A549 (cell line): Measurements from ENCODE around the gene TTLL11. TPM values are rescaled to one million over a fixed set of nuclear protein-coding genes. Genes with fewer than 3 reads are reported as not detected.

Source experiments
- ATAC-seq, 2 experiments: fragments of 200-7000 bp in 1 of 2; fragments of >200 bp in 1 of 2; cut with Nextera tagmentation in 1 of 2; cut with Tn5 transposase in 1 of 2; 3 replicates each; pipeline versions ENCODE4 v1.8.0 to v1.9.1; 2018 to 2020; ENCODE audit warnings: mild to moderate bottlenecking in 1 of 2, moderate library complexity in 1 of 2
- CTCF ChIA-PET: fragments of 300-600 bp; sonication (Branson Sonifier 250); formaldehyde crosslinking; extraction: SDS; loops from one replicate; lab custom pipeline; 2021; ENCODE audit warnings: antibody characterized with exemption, inconsistent platforms; lab: Yijun Ruan, JAX
- POLR2A ChIA-PET: fragments of 350-600 bp; formaldehyde crosslinking; extraction: SDS; loops from one replicate; lab custom pipeline; 2021; ENCODE audit warnings: antibody characterized with exemption, inconsistent platforms; lab: Yijun Ruan, JAX
- DNase-seq, 2 experiments: peaks; one replicate each; pipeline versions ENCODE4 v3.0.0 to v3.0.0-alpha.2; 2011 to 2016; ENCODE audit warnings: low read depth in 1 of 2, low spot score in 1 of 2
- FAIRE-seq: peaks from 2 replicates; lab custom pipeline; 2011; peaks lifted over from hg19 to GRCh38; lab: Jason Lieb, UNC
- H3K27ac ChIP-seq, 2 experiments: fragments of >200 bp; sonication (Bioruptor Twin); formaldehyde crosslinking; 3 replicates each; pipeline ENCODE4 v1.5.1; 2016 to 2017
- H3K4me1 ChIP-seq: fragments of >200 bp; sonication (Bioruptor Twin); formaldehyde crosslinking; 3 replicates; pipeline ENCODE4 v1.6.1; 2016
- H3K4me2 ChIP-seq: fragments of >200 bp; sonication (Bioruptor Twin); formaldehyde crosslinking; 3 replicates; pipeline ENCODE4 v1.6.1; 2016
- H3K4me3 ChIP-seq: fragments of >200 bp; sonication (Bioruptor Twin); formaldehyde crosslinking; 3 replicates; pipeline ENCODE4 v1.5.1; 2016
- H3K9me3 ChIP-seq: fragments of >200 bp; sonication (Bioruptor Twin); formaldehyde crosslinking; 3 replicates; pipeline ENCODE4 v1.6.1; 2016
- CEBPB ChIP-seq, 2 experiments: fragments of >200 bp in 1 of 2; sonication (Bioruptor Twin) in 1 of 2; formaldehyde crosslinking in 1 of 2; IDR thresholded peaks; 2 replicates each; pipeline ENCODE4 v1.6.1; 2012 to 2016
- CHD4 ChIP-seq: fragments of 200-600 bp; sonication (generic); IDR thresholded peaks from 2 replicates; pipeline ENCODE4 v1.6.1; 2016; ENCODE audit warnings: antibody characterized with exemption, mild to moderate bottlenecking, borderline replicate concordance
- EHF ChIP-seq: fragments of 250-450 bp; sonication (Bioruptor Pico); IDR thresholded peaks from 2 replicates; pipeline ENCODE4 v1.5.0; 2020; ENCODE audit warnings: mild to moderate bottlenecking
- EP300 ChIP-seq, 2 experiments: fragments of >200 bp; sonication (Bioruptor Twin); formaldehyde crosslinking; IDR thresholded peaks; 2 replicates in 1 of 2; 3 replicates in 1 of 2; pipeline ENCODE4 v1.6.1; 2016 to 2017
- FOSB ChIP-seq: fragments of 250-450 bp; sonication (Bioruptor Pico); IDR thresholded peaks from 2 replicates; pipeline ENCODE4 v1.5.0; 2020; ENCODE audit warnings: mild to moderate bottlenecking, moderate library complexity
- HOXB13 ChIP-seq: fragments of 250-450 bp; sonication (Bioruptor Pico); IDR thresholded peaks from 2 replicates; pipeline ENCODE4 v1.5.0; 2020; ENCODE audit warnings: low read depth, mild to moderate bottlenecking, moderate library complexity
- JUNB ChIP-seq: fragments of >200 bp; sonication (Bioruptor Twin); formaldehyde crosslinking; IDR thresholded peaks from 2 replicates; pipeline ENCODE4 v1.6.1; 2016
- NFE2L2 ChIP-seq: fragments of 150-350 bp; conservative IDR thresholded peaks from 2 replicates; pipeline ENCODE4 v1.6.1; 2014; ENCODE audit warnings: low read length
- NPAS2 ChIP-seq: fragments of 250-450 bp; sonication (Bioruptor Pico); IDR thresholded peaks from 2 replicates; pipeline ENCODE4 v1.8.0; 2022; ENCODE audit warnings: mild to moderate bottlenecking, moderate library complexity, borderline replicate concordance
- NR3C1 ChIP-seq: fragments of >200 bp; sonication (Bioruptor Twin); formaldehyde crosslinking; IDR thresholded peaks from 3 replicates; pipeline ENCODE4 v1.6.1; 2017
- RNF2 ChIP-seq: fragments of 200-600 bp; sonication (generic); IDR thresholded peaks from 2 replicates; pipeline ENCODE4 v1.6.1; 2016; ENCODE audit warnings: low read depth, mild to moderate bottlenecking, antibody characterized with exemption, moderate library complexity, borderline replicate concordance
- SMC3 ChIP-seq: fragments of >200 bp; sonication (Bioruptor Twin); formaldehyde crosslinking; IDR thresholded peaks from 3 replicates; pipeline ENCODE4 v1.6.1; 2018; ENCODE audit warnings: inconsistent platforms
- ZNF302 ChIP-seq: fragments of 250-450 bp; sonication (Bioruptor Pico); IDR thresholded peaks from 2 replicates; pipeline ENCODE4 v1.9.0; 2021; ENCODE audit warnings: inconsistent platforms, mild to moderate bottlenecking, moderate library complexity
- WGBS: methylation state at CpG from one replicate; pipeline ENCODE4 v1.1.6; 2017; ENCODE audit errors: missing lambda C conversion rate; 5-methylcytosine and 5-hydroxymethylcytosine counted together
- polyA plus RNA-seq, 4 experiments: library from polyadenylated mRNA; depleted of rRNA in 3 of 4; stranded (reverse); fragments of >200 nt; fragmentation: RNase III in 1 of 4; extraction: RNeasy Plus Mini Kit Qiagen cat#74134 plus additional on column Dnase treatment in 1 of 4; gene quantifications; 2 replicates in 3 of 4; 3 replicates in 1 of 4; pipeline ENCODE4 v1.2.3, GENCODE V29; 2011 to 2017
- TF ChIP-seq, protein P1 (sequence below): fragments of 450-650 bp; IDR thresholded peaks from 2 replicates; pipeline ENCODE4 v1.6.1; 2014; ENCODE audit warnings: antibody characterized with exemption
- TF ChIP-seq, protein P2 (sequence below): IDR thresholded peaks from 2 replicates; pipeline ENCODE4 v1.6.1; 2012
- TF ChIP-seq, protein P3 (sequence below): IDR thresholded peaks from 2 replicates; pipeline ENCODE4 v1.6.1; 2012; ENCODE audit warnings: low read depth, borderline replicate concordance
- TF ChIP-seq, protein P4 (sequence below): fragments of 250-450 bp; sonication (Bioruptor Pico); IDR thresholded peaks from 2 replicates; pipeline ENCODE4 v1.5.0; 2020; ENCODE audit warnings: low read depth, mild to moderate bottlenecking, moderate library complexity
- TF ChIP-seq, protein P5 (sequence below): fragments of 200-600 bp; sonication (generic); IDR thresholded peaks from 2 replicates; pipeline ENCODE4 v1.6.1; 2016; ENCODE audit warnings: antibody characterized with exemption, mild to moderate bottlenecking, moderate library complexity

The TTLL11 gene
- polyA plus RNA-seq, 2 of the 4 experiments (the other 2 are of a cell fraction), result 1.8 to 2.6 TPM

DNA sequence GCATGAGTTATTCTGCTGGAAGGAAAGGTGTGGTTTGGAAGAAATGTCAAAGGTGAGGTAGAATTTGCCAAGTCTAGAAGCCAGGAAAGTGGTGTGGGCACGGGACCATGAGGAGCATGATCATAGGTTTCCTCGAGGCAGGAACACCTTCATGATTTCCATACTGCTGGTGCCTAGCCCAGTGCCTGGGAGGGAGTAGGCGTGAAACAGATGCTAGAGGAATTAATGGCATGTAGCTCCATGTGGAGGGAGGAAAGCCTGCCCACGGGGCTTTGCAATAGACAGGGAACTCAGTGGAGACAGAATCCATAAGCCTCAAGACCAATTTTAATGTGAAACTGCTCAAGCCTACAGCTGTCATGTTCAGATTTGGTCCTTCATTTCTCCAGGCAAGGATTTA, 35.1 kb downstream of the TTLL11 start:
- no peak for ATAC-seq

DNA sequence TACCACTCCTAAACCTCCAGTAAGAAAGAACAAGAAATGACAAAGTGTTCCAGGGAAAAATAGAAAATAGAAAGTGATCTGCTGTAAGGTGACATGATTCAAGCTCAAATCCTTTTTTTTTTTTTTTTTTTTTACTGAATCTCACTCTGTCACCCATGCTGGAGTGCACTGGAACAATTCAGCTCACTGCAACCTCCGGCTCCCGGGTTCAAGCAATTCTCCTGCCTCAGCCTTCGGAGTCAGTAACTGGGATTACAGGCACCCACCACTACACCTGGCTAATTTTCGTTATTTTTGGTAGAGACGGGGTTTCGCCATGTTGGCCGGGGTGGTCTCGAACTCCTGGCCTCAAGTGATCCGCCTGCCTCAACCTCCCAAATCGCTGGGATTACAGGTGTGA, 35.9 kb downstream of the TTLL11 start:
- H3K4me2 ChIP-seq, result no peak overlapping the region
- H3K27ac ChIP-seq, result no peak overlapping the region
- ATAC-seq, result no peak
- FAIRE-seq, result no peak
- no peak overlapping the region for H3K4me3 ChIP-seq
- peaks cover 3% of the 10 kb centered on the region; the same call in 1 of the 3 replicates for H3K4me1 ChIP-seq
- CTCF ChIA-PET, result interaction anchor here (0.5 to 1.6 kb wide), 11 partner anchors 10 to 520 kb away, joined by 3 to 6 read pairs (median 4); no protein-coding TSS in a partner anchor
- no peak for TF ChIP-seq HOXB13
- POLR2A ChIA-PET, result interaction anchor here (0.6 kb wide), 1 partner anchor 771 kb away, joined by 4 read pairs; no protein-coding TSS in a partner anchor
- 86% methylated on average over 10 of the region's 10 CpGs for WGBS
- no peaks in the 10 kb centered on the region for H3K9me3 ChIP-seq
- no peak for DNase-seq

More for the DNA sequence above, 35.1 kb downstream of the TTLL11 start:
- H3K9me3 ChIP-seq, result no peaks in the 10 kb centered on the region
- H3K27ac ChIP-seq, result no peak overlapping the region
- no peak for FAIRE-seq
- TF ChIP-seq EP300 (IDR thresholded peaks at IDR 0.05), result no peak
- TF ChIP-seq EHF (CRISPR knock-in tag), result no peak
- no peak for TF ChIP-seq CHD4
- TF ChIP-seq, protein P1, sequence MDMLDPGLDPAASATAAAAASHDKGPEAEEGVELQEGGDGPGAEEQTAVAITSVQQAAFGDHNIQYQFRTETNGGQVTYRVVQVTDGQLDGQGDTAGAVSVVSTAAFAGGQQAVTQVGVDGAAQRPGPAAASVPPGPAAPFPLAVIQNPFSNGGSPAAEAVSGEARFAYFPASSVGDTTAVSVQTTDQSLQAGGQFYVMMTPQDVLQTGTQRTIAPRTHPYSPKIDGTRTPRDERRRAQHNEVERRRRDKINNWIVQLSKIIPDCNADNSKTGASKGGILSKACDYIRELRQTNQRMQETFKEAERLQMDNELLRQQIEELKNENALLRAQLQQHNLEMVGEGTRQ, result no peak
- TF ChIP-seq NPAS2 (CRISPR knock-in tag), result no peak
- TF ChIP-seq, protein P2, sequence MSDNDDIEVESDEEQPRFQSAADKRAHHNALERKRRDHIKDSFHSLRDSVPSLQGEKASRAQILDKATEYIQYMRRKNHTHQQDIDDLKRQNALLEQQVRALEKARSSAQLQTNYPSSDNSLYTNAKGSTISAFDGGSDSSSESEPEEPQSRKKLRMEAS, result no peak
- TF ChIP-seq, protein P3, sequence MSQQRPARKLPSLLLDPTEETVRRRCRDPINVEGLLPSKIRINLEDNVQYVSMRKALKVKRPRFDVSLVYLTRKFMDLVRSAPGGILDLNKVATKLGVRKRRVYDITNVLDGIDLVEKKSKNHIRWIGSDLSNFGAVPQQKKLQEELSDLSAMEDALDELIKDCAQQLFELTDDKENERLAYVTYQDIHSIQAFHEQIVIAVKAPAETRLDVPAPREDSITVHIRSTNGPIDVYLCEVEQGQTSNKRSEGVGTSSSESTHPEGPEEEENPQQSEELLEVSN, result no peak
- no peak for TF ChIP-seq NFE2L2
- TF ChIP-seq CEBPB (IDR thresholded peaks at IDR 0.05), result no peak
- TF ChIP-seq JUNB, result no peak
- no peak for TF ChIP-seq RNF2
- no peak for TF ChIP-seq FOSB (CRISPR knock-in tag)
- TF ChIP-seq SMC3, result no peak
- TF ChIP-seq ZNF302 (CRISPR knock-in tag), result no peak
- TF ChIP-seq NR3C1, result no peak
- ChIA-PET CTCF (interaction anchor here (0.9 to 1.7 kb wide), 7 partner anchors 10 to 521 kb away, joined by 3 to 12 read pairs (median 4); no protein-coding TSS in a partner anchor), POLR2A (interaction anchor here (0.6 kb wide), 1 partner anchor 503 kb away, joined by 4 read pairs; no protein-coding TSS in a partner anchor)
- peaks cover 3% of the 10 kb centered on the region; the same call in 1 of the 3 replicates for H3K4me1 ChIP-seq
- WGBS, result 74% methylated on average over 4 of the region's 4 CpGs
- no peak for DNase-seq
- H3K4me3 ChIP-seq, result no peak overlapping the region
- no peak overlapping the region for H3K4me2 ChIP-seq

DNA sequence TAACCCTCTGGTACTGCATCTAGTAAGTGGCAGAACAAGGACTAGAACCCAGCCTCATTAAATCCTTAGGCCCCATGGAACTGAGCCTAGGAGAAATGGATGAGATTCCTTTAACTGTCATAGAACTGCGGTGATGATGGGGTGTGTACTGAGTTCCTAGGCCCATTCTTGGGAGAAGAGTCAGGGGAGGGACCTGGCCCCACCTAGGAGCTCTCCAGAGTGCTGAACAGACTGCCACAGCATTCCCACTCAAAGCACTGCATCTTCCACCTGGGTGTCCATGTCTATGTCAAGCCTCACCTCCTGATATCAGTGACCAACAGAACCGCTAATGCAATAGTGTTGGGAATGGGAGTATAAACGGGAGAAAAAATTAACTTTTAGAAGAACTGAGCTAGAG, 36.6 kb downstream of the TTLL11 start:
- TF ChIP-seq, protein P4, sequence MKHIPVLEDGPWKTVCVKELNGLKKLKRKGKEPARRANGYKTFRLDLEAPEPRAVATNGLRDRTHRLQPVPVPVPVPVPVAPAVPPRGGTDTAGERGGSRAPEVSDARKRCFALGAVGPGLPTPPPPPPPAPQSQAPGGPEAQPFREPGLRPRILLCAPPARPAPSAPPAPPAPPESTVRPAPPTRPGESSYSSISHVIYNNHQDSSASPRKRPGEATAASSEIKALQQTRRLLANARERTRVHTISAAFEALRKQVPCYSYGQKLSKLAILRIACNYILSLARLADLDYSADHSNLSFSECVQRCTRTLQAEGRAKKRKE (CRISPR knock-in tag), result no peak
- TF ChIP-seq, protein P5, sequence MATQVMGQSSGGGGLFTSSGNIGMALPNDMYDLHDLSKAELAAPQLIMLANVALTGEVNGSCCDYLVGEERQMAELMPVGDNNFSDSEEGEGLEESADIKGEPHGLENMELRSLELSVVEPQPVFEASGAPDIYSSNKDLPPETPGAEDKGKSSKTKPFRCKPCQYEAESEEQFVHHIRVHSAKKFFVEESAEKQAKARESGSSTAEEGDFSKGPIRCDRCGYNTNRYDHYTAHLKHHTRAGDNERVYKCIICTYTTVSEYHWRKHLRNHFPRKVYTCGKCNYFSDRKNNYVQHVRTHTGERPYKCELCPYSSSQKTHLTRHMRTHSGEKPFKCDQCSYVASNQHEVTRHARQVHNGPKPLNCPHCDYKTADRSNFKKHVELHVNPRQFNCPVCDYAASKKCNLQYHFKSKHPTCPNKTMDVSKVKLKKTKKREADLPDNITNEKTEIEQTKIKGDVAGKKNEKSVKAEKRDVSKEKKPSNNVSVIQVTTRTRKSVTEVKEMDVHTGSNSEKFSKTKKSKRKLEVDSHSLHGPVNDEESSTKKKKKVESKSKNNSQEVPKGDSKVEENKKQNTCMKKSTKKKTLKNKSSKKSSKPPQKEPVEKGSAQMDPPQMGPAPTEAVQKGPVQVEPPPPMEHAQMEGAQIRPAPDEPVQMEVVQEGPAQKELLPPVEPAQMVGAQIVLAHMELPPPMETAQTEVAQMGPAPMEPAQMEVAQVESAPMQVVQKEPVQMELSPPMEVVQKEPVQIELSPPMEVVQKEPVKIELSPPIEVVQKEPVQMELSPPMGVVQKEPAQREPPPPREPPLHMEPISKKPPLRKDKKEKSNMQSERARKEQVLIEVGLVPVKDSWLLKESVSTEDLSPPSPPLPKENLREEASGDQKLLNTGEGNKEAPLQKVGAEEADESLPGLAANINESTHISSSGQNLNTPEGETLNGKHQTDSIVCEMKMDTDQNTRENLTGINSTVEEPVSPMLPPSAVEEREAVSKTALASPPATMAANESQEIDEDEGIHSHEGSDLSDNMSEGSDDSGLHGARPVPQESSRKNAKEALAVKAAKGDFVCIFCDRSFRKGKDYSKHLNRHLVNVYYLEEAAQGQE, result peak; percentile 81
- ChIA-PET POLR2A (interaction anchor here (0.6 kb wide), 1 partner anchor 771 kb away, joined by 4 read pairs; no protein-coding TSS in a partner anchor), CTCF (interaction anchor here (0.6 to 1.6 kb wide), 6 partner anchors 9 to 489 kb away, joined by 3 to 6 read pairs (median 4); no protein-coding TSS in a partner anchor)
- H3K9me3 ChIP-seq, result no peaks in the 10 kb centered on the region
- no peak overlapping the region for H3K27ac ChIP-seq
- DNase-seq, result no peak
- peak; percentile 43 to 60; a peak in 1 of 6 replicates for ATAC-seq
- no peak overlapping the region for H3K4me3 ChIP-seq
- H3K4me1 ChIP-seq, result peaks cover 3% of the 10 kb centered on the region; the same call in 1 of the 3 replicates
- WGBS, result 59% methylated on average over 3 of the region's 3 CpGs
- no peak overlapping the region for H3K4me2 ChIP-seq
- no peak for FAIRE-seq
